DOHH2 (cell line): ENCODE measurements around the gene SCN1B.

Experiments
- CTCF ChIP-seq: fragments of 200-600 bp; sonication (generic); IDR thresholded peaks from one replicate; pipeline ENCODE4 v1.5.1; 2014; ENCODE audit warnings: antibody characterized with exemption, mild to moderate bottlenecking, low read depth, low read length; ENCODE audit not compliant: poor library complexity, severe bottlenecking
- EZH2phosphoT487 ChIP-seq: fragments of 200-600 bp; sonication (generic); IDR thresholded peaks from 2 replicates; pipeline ENCODE4 v1.6.1; 2017; ENCODE audit warnings: borderline replicate concordance, mild to moderate bottlenecking, antibody characterized with exemption, low read length, moderate library complexity, mixed read lengths

- TF ChIP-seq CTCF = no peak
- TF ChIP-seq EZH2phosphoT487 = no peak
These were observed 31.5 kb downstream of the SCN1B start for GRCh38 chr19:35061583-35062373.
